SK-N-SH treated with all-trans-retinoic acid at 6 μM for 48 hours (cell line): ENCODE measurements around the gene ZWILCH.

Experiments used
- ATAC-seq: fragments of 200-7000 bp; cut with Tn5 transposase; 3 replicates; pipeline ENCODE4 v1.9.1; 2020; ENCODE audit warnings: mild to moderate bottlenecking, moderate library complexity
- ARNTL ChIP-seq: fragments of 450-650 bp; formaldehyde crosslinking; IDR thresholded peaks from 2 replicates; pipeline ENCODE4 v1.5.0; 2020; ENCODE audit warnings: low read depth, mild to moderate bottlenecking, moderate library complexity, borderline replicate concordance
- BACH2 ChIP-seq: fragments of 250-450 bp; sonication (Bioruptor Pico); IDR thresholded peaks from 2 replicates; pipeline ENCODE4 v1.9.0; 2021; ENCODE audit warnings: mild to moderate bottlenecking, borderline replicate concordance
- CSDC2 ChIP-seq: fragments of 250-450 bp; sonication (Bioruptor Pico); IDR thresholded peaks from 2 replicates; pipeline ENCODE4 v1.5.0; 2020; ENCODE audit warnings: mild to moderate bottlenecking, moderate library complexity
- CSRNP3 ChIP-seq: fragments of 250-450 bp; sonication (Bioruptor Pico); IDR thresholded peaks from 2 replicates; pipeline ENCODE4 v1.5.1; 2021; ENCODE audit warnings: mild to moderate bottlenecking, moderate library complexity
- ESRRG ChIP-seq: fragments of 250-450 bp; sonication (Bioruptor Pico); IDR thresholded peaks from 2 replicates; pipeline ENCODE4 v1.6.1; 2021; ENCODE audit warnings: mild to moderate bottlenecking
- GLIS3 ChIP-seq: fragments of 250-450 bp; sonication (Bioruptor Pico); IDR thresholded peaks from 2 replicates; pipeline ENCODE4 v1.5.0; 2020; ENCODE audit warnings: mild to moderate bottlenecking, moderate library complexity
- OSR1 ChIP-seq: fragments of 250-450 bp; sonication (Bioruptor Pico); IDR thresholded peaks from 2 replicates; pipeline ENCODE4 v1.8.0; 2022; ENCODE audit warnings: moderate library complexity, mild to moderate bottlenecking, inconsistent platforms
- PPARA ChIP-seq: fragments of 250-450 bp; sonication (Bioruptor Pico); IDR thresholded peaks from 2 replicates; pipeline ENCODE4 v1.5.0; 2020; ENCODE audit warnings: mild to moderate bottlenecking, borderline replicate concordance
- RARB ChIP-seq: fragments of 250-450 bp; sonication (Bioruptor Pico); IDR thresholded peaks from 2 replicates; pipeline ENCODE4 v1.8.0; 2021; ENCODE audit warnings: mild to moderate bottlenecking, moderate library complexity
- SNAI2 ChIP-seq: fragments of 250-450 bp; sonication (Bioruptor Pico); IDR thresholded peaks from 2 replicates; pipeline ENCODE4 v1.5.0; 2020; ENCODE audit warnings: mild to moderate bottlenecking, moderate library complexity
- TCF4 ChIP-seq: fragments of 250-450 bp; sonication (Bioruptor Pico); IDR thresholded peaks from 2 replicates; pipeline ENCODE4 v1.8.0; 2021; ENCODE audit warnings: mild to moderate bottlenecking, moderate library complexity, borderline replicate concordance
- TSHZ2 ChIP-seq: fragments of 250-450 bp; sonication (Bioruptor Pico); IDR thresholded peaks from 2 replicates; pipeline ENCODE4 v1.5.0; 2020; ENCODE audit warnings: mild to moderate bottlenecking, moderate library complexity
- ZC3H10 ChIP-seq: fragments of 250-450 bp; sonication (Bioruptor Pico); IDR thresholded peaks from 2 replicates; pipeline ENCODE4 v1.5.1; 2021; ENCODE audit warnings: mild to moderate bottlenecking, moderate library complexity
- ZFP3 ChIP-seq: fragments of 250-450 bp; sonication (Bioruptor Pico); IDR thresholded peaks from 2 replicates; pipeline ENCODE4 v1.5.0; 2020; ENCODE audit warnings: mild to moderate bottlenecking, moderate library complexity
- ZFP30 ChIP-seq: fragments of 450-650 bp; formaldehyde crosslinking; IDR thresholded peaks from 2 replicates; pipeline ENCODE4 v1.5.0; 2022; ENCODE audit warnings: mild to moderate bottlenecking, moderate library complexity
- ZNF565 ChIP-seq: fragments of 450-650 bp; formaldehyde crosslinking; conservative IDR thresholded peaks from 2 replicates; pipeline ENCODE4 v1.5.0; 2020; ENCODE audit warnings: low read depth, mild to moderate bottlenecking, moderate library complexity
- ZNF70 ChIP-seq: fragments of 450-650 bp; formaldehyde crosslinking; IDR thresholded peaks from 2 replicates; pipeline ENCODE4 v1.5.0; 2020; ENCODE audit warnings: mild to moderate bottlenecking, moderate library complexity
- TF ChIP-seq, protein P1 (sequence below): fragments of 250-450 bp; sonication (Bioruptor Pico); IDR thresholded peaks from 2 replicates; pipeline ENCODE4 v1.8.0; 2020; ENCODE audit warnings: mild to moderate bottlenecking, moderate library complexity, borderline replicate concordance
- TF ChIP-seq, protein P2 (sequence below): fragments of 250-450 bp; sonication (Bioruptor Pico); IDR thresholded peaks from 2 replicates; pipeline ENCODE4 v1.5.1; 2020; ENCODE audit warnings: low read depth, mild to moderate bottlenecking, moderate library complexity
- TF ChIP-seq, protein P3 (sequence below): fragments of 250-450 bp; sonication (Bioruptor Pico); IDR thresholded peaks from 2 replicates; pipeline ENCODE4 v1.8.0; 2021; ENCODE audit warnings: low read depth, mild to moderate bottlenecking, moderate library complexity, borderline replicate concordance

Gene ZWILCH

DNA sequence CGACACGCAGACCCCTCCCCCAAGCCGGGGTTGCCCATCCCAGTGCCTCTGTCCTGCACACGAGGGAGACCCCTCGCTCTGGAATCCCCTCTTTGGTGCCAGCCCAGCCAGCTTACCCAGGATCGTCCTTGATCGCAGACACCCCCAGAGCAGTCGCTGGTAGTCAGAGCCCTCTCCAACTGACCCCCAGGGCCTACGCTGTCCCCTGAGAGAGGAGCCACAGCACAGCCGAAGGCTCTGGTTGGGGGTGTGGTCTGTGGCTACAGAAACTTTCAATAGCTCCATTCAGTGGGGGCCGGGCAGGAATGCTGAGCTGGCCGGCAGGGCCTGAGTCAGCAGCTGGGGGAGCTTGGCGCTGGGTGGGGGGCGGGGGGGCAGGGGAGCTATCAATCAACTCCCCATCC, 60.6 kb downstream of the ZWILCH start, which contains the start of gene LCTL:
LCTL (minus strand) TSS at position 258 of the 404 bp plus-strand sequence. CDS start 633 bp downstream, outside the sequence.
- TF ChIP-seq PPARA (CRISPR knock-in tag), result no peak
- no peak for TF ChIP-seq OSR1 (CRISPR knock-in tag)
- TF ChIP-seq, protein P1, sequence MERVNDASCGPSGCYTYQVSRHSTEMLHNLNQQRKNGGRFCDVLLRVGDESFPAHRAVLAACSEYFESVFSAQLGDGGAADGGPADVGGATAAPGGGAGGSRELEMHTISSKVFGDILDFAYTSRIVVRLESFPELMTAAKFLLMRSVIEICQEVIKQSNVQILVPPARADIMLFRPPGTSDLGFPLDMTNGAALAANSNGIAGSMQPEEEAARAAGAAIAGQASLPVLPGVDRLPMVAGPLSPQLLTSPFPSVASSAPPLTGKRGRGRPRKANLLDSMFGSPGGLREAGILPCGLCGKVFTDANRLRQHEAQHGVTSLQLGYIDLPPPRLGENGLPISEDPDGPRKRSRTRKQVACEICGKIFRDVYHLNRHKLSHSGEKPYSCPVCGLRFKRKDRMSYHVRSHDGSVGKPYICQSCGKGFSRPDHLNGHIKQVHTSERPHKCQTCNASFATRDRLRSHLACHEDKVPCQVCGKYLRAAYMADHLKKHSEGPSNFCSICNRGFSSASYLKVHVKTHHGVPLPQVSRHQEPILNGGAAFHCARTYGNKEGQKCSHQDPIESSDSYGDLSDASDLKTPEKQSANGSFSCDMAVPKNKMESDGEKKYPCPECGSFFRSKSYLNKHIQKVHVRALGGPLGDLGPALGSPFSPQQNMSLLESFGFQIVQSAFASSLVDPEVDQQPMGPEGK (CRISPR knock-in tag), result no peak
- TF ChIP-seq ZC3H10 (CRISPR knock-in tag), result no peak
- TF ChIP-seq, protein P2, sequence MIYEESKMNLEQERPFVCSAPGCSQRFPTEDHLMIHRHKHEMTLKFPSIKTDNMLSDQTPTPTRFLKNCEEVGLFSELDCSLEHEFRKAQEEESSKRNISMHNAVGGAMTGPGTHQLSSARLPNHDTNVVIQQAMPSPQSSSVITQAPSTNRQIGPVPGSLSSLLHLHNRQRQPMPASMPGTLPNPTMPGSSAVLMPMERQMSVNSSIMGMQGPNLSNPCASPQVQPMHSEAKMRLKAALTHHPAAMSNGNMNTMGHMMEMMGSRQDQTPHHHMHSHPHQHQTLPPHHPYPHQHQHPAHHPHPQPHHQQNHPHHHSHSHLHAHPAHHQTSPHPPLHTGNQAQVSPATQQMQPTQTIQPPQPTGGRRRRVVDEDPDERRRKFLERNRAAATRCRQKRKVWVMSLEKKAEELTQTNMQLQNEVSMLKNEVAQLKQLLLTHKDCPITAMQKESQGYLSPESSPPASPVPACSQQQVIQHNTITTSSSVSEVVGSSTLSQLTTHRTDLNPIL (CRISPR knock-in tag), result no peak
- no peak for TF ChIP-seq TCF4 (CRISPR knock-in tag)
- no peak for TF ChIP-seq ZNF70 (CRISPR knock-in tag)
- no peak for TF ChIP-seq ESRRG
- TF ChIP-seq CSRNP3 (CRISPR knock-in tag), result no peak
- TF ChIP-seq GLIS3 (CRISPR knock-in tag), result no peak
- TF ChIP-seq ZFP3 (CRISPR knock-in tag), result no peak
- no peak for TF ChIP-seq ARNTL (CRISPR knock-in tag)
- no peak for TF ChIP-seq ZNF565 (CRISPR knock-in tag)
- TF ChIP-seq BACH2 (CRISPR knock-in tag), result no peak
- TF ChIP-seq, protein P3, sequence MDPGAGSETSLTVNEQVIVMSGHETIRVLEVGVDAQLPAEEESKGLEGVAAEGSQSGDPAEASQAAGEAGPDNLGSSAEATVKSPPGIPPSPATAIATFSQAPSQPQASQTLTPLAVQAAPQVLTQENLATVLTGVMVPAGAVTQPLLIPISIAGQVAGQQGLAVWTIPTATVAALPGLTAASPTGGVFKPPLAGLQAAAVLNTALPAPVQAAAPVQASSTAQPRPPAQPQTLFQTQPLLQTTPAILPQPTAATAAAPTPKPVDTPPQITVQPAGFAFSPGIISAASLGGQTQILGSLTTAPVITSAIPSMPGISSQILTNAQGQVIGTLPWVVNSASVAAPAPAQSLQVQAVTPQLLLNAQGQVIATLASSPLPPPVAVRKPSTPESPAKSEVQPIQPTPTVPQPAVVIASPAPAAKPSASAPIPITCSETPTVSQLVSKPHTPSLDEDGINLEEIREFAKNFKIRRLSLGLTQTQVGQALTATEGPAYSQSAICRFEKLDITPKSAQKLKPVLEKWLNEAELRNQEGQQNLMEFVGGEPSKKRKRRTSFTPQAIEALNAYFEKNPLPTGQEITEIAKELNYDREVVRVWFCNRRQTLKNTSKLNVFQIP (CRISPR knock-in tag), result no peak
- TF ChIP-seq ZFP30 (CRISPR knock-in tag), result no peak
- no peak for TF ChIP-seq RARB (CRISPR knock-in tag)
- no peak for TF ChIP-seq CSDC2 (CRISPR knock-in tag)
- ATAC-seq, result peak; percentile 76

DNA sequence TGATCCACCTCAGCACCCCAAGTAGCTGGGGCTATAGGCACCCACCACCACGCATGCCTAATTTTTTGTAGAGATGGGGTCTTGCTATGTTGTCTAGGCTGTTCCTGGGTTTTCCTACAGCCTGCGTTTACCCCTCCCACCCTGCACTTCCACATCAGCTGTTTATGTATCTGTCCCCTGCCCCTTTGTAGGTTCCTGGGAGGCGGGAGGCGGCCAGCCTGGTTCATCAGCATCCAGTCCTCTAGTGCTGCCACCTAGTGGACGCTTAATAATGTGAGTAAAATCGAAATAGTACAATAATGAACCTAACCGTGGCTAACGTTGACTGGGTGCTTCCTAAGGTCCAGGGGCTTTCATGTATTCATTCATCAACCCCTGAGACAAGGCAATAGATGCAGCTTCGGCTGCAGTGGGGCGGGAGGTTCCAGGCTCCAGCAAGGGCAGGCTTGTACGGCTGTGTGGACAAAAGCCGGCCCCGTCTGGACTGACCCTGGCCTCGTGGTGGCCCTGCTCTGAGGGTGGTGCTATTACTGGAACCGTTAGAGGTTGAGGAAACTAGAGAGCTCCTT, 61.9 kb downstream of the ZWILCH start:
- TF ChIP-seq CSRNP3 (CRISPR knock-in tag) (no peak), GLIS3 (CRISPR knock-in tag) (no peak), TCF4 (CRISPR knock-in tag) (no peak), ESRRG (no peak), OSR1 (CRISPR knock-in tag) (no peak), TSHZ2 (no peak), ZFP30 (CRISPR knock-in tag) (no peak), PPARA (CRISPR knock-in tag) (no peak), ARNTL (CRISPR knock-in tag) (no peak), CSDC2 (CRISPR knock-in tag) (no peak), ZFP3 (CRISPR knock-in tag) (no peak), ZC3H10 (CRISPR knock-in tag) (no peak), SNAI2 (no peak), BACH2 (CRISPR knock-in tag) (no peak), ZNF565 (CRISPR knock-in tag) (no peak), ZNF70 (CRISPR knock-in tag) (no peak), RARB (CRISPR knock-in tag) (no peak)
- TF ChIP-seq, protein P2 (CRISPR knock-in tag), result no peak
- TF ChIP-seq, protein P3 (CRISPR knock-in tag), result no peak
- TF ChIP-seq, protein P1 (CRISPR knock-in tag), result no peak
- ATAC-seq, result peak; percentile 86
